H4 (cell line): Measurements from ENCODE around the gene DDX3Y. TPM values are rescaled to one million over a fixed set of nuclear protein-coding genes. Genes with fewer than 3 reads are reported as not detected.
A peak's percentile ranks its signal among the peaks of the same experiment; 100 is the strongest.

Experiments used
- DNase-seq: peaks from one replicate; pipeline ENCODE4 v3.0.0-alpha.2; 2015; ENCODE audit warnings: low spot score
- total RNA-seq: library from RNA; depleted of rRNA; stranded (reverse); fragments of >200 nt; shearing (Covaris generic); gene quantifications from 2 replicates; pipeline ENCODE4 v1.2.3, GENCODE V29; 2014; rRNA removed

DDX3Y gene
- total RNA-seq = 31.7 and 39.4 TPM in 2 replicates

GRCh38 chrY:12904618-12905516, at the start of gene DDX3Y:
TSS of gene DDX3Y (plus strand) at chrY:12904868. CDS start at chrY:12904937, 69 bp downstream.
- DNase-seq = peak; percentile 93

- no peak for DNase-seq
These were observed 48.8 kb upstream of the DDX3Y start for GRCh38 chrY:12855791-12856275.

- DNase-seq = no peak
These were observed 36.7 kb upstream of the DDX3Y start for GRCh38 chrY:12867960-12868359.

GRCh38 chrY:12896973-12897372, 7.7 kb upstream of the DDX3Y start:
- no peak for DNase-seq

GRCh38 chrY:12898604-12899003, 6.1 kb upstream of the DDX3Y start:
- no peak for DNase-seq

GRCh38 chrY:12905517-12905872, 827 bp downstream of the DDX3Y start:
- peak; percentile 65 for DNase-seq

GRCh38 chrY:12905895-12906294, 1.2 kb downstream of the DDX3Y start:
- DNase-seq = no peak

- DNase-seq = no peak
These were observed 8.9 kb downstream of the DDX3Y start for GRCh38 chrY:12913541-12913940.

- DNase-seq = no peak
These were observed 23.4 kb downstream of the DDX3Y start for GRCh38 chrY:12928043-12928442.

- no peak for DNase-seq
These were observed 37.3 kb downstream of the DDX3Y start for GRCh38 chrY:12941725-12942687.

Other genes starting within 250 kb of the DDX3Y start
- 10.9 and 14.4 TPM in 2 replicates for gene USP9Y, start 203.6 kb upstream of the DDX3Y start, total RNA-seq